Epithelial cell of prostate (primary cell): ENCODE results near the gene GOLGA8F.
"Not testable (repeated sequence)": the region's sequence is repeated elsewhere in the genome, so short reads cannot be mapped to it uniquely, and the experiment has no call there.

Source experiments
- DNase-seq: peaks from one replicate; pipeline ENCODE4 v3.0.0-alpha.2; 2011; ENCODE audit warnings: low read depth, low spot score
- H3K27ac ChIP-seq: fragments of 450-650 bp; 2 replicates; pipeline ENCODE4 v1.5.1; 2017; ENCODE audit warnings: mild to moderate bottlenecking

Gene GOLGA8F, protein sequence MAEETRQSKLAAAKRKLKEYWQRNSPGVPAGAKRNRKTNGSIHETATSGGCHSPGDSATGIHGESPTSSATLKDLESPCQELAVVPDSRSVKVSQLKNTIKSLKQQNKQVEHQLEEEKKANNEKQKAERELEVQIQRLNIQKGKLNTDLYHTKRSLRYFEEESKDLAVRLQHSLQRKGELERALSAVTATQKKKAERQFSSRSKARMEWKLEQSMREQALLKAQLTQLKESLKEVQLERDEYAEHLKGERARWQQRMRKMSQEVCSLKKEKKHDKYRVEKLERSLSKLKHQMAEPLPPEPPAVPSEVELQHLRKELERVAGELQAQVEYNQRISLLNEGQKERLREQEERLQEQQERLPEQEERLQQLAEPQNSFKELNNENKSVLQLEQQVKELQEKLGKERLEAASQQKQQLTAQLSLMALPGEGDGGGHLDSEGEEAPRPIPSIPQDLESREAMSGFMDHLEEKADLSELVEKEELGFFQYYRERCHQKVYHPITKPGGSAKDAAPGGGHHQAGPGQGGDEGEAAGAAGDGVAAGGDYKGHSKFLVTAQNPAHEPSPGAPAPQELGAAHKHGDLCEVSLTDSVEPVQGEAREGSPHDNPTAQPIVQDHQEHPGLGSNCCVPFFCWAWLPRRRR

DNA sequence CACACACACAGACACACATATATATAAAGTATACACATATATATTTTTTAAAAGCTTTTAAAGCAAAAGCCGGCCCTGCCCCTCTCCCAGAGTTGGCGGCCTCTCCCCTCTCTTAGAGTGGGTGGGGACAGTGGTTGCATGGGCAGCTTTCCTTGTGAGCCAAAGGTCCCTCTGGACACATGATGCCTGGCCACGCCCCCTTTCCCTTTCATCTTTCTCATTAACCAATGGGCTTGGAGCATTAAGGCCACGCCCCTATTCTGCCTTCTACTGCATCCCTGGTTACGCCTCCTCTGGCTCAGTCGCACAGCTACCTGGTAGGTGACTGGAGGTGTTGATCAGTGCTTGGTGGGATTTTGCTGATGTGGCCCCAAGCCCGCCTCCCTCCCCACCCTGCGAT lies at the start of gene GOLGA8F:
Gene GOLGA8F (plus strand): TSS at position 301 of the 400 bp plus-strand sequence. CDS start 98 bp downstream, at position 399.
- not testable (repeated sequence) for H3K27ac ChIP-seq, DNase-seq

DNA sequence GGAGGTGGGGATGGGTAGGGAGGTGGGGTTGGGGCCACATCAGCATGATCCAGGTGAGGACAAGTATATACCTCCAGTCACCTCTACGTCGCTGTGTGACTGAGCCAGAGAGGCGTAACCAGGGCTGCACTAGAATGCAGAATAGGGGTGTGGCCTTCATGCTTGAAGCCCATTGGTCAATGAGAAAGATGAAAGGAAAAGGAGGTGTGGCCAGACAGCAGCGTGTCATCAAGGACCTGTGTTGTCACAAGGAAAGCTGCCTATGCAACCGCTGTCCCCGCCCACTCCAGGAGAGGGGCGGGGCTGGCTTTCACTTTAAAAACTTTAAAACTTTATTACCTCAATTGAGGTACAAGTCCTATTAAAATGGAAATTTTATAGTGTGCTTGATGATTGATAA lies 20.5 kb upstream of the GOLGA8F start, which contains the start of gene GOLGA6L24:
Gene GOLGA6L24 (minus strand): TSS at position 101 of the 400 bp plus-strand sequence. CDS start 61 bp downstream, at position 40.
- not testable (repeated sequence) for DNase-seq, H3K27ac ChIP-seq

DNA sequence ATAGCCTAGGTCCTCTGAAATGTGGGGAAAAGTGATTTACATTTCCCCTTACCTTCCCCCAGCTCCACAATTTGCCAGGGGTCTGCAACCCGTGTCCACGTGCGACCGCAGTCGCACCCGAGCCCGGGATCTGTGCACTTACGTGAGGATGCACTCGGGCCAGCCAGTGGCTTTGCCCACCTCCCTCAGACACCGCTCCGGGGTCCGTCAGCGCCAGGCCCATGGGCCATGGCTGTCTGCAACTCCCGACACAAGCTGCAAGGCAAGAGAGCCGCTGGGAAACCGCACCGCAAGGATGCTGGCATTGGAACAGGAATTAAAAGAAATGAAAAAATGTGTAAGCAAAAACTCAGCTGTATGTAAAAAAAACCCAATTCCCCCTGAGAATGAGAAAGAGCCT lies 13.0 kb upstream of the GOLGA8F start:
- H3K27ac ChIP-seq, DNase-seq: not testable (repeated sequence)

DNA sequence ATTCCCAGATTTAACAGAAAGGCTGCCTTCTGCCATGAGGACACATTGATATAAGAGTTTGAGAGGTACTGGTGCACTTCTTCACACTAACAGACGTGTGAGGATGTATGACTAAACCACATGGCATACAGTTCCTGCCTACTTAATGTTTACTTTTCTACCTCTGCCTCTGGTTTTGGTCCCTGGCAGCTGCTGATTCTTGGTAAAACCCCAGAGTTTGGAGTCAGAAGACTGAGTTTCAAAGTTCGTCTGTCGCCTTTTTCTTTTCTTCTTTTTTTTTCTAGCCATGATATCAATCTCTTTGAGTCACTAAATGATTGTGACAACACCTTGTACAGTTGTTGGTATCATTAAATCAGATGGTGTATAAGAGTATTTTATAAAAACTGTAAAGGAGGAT lies 1.6 kb downstream of the GOLGA8F start:
- DNase-seq, H3K27ac ChIP-seq: not testable (repeated sequence)

DNA sequence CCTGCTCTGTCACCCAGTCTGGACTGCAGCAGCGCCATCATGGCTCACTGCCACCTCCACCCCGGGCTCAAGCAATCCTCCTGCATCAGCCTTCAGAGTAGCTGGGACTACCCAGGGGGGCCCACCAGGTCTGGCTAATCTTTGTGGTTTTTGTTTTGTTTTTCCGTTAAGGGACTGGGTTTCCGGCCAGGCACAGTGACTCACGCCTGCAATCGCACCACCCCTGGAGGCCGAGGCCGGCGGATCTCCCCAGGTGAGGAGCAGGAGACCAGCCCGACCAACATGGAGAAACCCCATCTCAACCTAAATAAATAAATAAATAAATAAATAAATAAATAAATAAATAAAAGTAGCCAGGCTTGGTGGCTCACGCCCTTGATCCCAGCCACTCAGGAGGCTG lies 17.6 kb downstream of the GOLGA8F start:
- DNase-seq, H3K27ac ChIP-seq: not testable (repeated sequence)

DNA sequence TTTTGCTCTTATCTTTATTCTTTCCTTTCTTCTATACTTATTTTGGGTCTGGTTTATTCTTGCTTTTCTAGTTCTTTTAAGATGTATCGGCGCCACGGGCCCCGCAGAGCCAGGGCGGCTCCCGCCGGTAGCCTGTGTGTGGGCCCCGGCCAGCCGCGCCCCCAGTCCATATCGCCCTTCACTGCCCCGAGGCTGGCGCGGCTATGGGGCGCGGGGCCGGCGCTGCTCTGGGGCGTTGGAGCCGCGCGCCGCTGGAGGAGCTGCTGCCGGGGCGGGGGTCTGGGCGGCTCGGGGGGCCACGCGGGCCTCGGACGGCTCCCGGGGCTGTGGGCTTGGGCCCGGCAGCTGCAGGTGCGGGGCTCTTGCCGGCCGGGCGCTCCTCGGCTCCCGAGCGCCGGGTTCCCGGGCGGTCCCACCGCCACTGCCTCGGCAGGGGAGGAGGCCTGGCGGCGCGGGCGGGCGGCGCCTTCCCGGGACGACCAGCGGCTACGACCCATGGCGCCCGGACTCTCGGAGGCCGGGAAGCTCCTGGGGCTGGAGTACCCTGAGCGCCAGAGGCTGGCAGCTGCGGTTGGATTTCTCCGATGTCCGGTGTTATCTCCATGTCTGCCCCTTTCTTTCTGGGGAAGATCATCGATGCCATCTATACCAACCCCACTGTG lies 24.4 kb downstream of the GOLGA8F start:
- DNase-seq: not testable (repeated sequence)

DNA sequence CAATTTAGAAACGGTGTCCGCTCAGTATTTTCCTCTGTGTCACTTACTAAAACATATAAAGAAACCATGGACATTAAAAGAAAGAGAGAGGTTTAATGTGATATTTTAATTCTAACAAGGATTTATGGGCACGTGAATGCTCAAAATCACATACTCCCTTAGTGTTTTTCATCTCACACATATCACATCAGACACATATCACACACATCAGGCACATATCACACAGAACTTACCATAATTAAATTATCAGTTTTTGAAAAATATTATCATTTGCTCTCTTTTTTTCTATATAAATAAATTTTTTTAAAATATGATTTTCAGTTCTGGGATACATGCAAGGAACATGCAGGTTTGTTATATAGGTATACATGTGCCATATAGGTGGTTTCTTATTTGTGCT lies 42.0 kb downstream of the GOLGA8F start:
- not testable (repeated sequence) for DNase-seq

More for the DNA sequence above, 24.4 kb downstream of the GOLGA8F start:
- H3K27ac ChIP-seq: not testable (repeated sequence)

DNA sequence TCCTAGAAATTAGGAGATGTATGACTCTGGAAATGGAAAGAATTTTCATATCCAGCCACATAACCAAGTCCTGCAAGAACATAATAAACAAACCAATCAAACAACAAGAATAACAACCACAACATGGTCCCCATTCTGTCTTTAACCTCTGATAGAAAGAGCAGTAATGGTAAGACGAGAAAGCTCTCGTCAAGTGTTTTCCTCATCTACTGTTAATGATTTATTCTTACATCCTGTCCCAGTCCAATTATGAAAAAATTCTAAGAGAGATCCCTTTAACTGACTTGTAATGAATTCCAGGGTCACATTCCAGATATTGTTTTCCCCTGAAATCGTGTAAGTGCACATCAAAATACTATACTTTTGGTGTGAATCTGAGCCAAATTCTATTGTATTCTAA lies 57.1 kb downstream of the GOLGA8F start:
- not testable (repeated sequence) for H3K27ac ChIP-seq, DNase-seq

More for the DNA sequence above, 42.0 kb downstream of the GOLGA8F start:
- H3K27ac ChIP-seq: not testable (repeated sequence)
